NCI-H82 (cell line): ENCODE data around the gene TMEM200A.
"Not testable (repeated sequence)": the region's sequence is repeated elsewhere in the genome, so short reads cannot be mapped to it uniquely, and the experiment has no call there.

Source experiments
- DNase-seq: peaks from one replicate; lab custom pipeline; 2025; lab: John Stamatoyannopoulos, UW

Gene TMEM200A

DNA sequence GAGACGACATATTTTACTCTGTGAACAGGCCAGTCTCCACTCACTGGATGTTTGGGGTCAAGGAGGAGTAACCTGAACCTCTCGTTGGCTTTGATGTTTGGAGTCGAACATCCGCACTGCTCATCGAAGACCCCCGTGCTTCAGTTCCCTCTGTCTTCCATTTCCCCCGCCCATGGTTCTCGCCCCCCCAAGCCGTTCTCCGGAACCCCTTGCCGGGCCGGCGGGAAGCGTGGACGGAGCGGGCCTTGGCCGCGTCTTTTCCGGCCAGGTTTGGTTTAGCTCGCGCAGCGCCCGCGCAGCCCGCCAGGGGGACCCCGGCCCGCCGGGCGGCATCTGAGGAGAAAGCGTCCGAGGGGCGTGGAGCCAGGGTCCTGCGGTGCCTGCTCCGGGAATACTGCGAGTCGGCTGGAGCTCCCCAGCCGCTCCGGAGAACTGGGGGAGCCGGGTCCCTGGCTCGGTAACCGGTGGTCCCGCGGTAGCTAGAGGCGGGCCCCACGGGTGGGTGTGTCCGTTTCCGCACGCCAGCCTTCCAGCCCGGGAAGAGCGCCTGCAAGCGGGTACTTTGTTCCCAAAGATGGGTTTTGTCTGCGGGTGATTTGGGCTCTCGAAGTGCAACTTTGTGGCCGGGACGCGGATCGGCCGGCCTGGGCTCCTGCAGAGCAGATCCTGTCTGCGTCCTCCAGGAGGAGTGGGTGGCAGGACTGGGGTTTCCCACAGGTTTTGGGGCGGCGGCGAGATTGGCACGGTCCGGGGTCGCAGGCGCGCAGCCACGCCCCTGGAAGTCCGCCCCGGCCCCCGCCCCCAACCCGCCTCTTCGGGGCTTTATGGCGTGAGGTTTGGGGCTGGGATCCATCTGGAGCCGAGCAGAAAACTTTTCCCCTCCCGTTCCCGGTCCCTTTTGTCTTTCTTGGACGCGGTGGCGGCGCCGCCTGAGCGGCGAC lies at the start of gene TMEM200A:
Gene TMEM200A, plus strand, starts transcription at position 852 of the 941 bp plus-strand sequence. CDS start 74,406 bp downstream, outside the sequence.
- DNase-seq = peak; percentile 72

DNA sequence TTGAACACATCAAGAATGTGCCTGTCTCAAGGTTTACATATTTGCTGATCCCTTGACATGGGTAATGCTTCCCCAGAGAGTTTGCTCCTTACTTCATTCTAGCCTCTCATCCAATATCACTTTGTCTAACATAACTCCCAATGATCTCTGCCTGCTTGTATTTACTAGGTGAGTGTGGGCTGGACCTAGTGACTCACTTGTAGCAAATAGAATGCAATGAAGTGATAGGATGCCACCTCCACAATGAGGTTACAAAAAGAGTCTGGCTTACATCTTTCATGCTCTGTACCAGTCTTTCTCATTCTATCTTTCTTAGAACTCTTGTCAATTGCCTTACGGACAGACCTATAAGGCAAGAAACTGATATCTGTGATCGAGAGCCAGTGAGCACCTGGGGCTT lies 44.9 kb upstream of the TMEM200A start:
- no peak for DNase-seq

DNA sequence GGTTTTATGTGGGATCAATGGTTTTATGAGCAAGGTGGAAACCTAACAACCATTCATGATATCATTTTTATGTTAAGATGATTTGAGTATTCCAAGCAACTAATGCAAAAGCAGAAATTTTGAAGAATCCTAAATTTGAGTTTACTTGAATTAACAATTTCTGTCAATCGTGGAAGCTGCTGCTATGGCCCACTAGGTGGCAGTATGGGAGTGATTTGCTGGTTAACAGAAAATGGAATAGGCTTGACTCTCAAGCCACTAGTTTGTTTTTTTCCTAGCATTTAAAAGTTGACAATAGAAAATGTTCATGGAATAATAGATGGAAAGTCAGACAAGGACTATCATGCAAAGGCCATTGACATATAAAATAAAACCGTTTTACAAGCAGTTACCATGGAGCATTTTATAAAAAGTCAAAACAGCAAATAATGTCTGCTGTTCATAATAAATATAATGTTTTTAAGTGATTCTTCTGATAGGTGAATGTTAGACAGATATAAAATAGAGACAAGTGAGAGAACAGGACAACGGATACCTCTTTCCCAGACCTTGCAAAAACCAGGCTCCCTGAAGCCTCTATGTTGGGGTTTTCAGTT lies 43.0 kb upstream of the TMEM200A start:
- DNase-seq = peak; percentile 78

GRCh38 chr6:130324657-130325056 lies 41.2 kb upstream of the TMEM200A start:
- no peak for DNase-seq

DNA sequence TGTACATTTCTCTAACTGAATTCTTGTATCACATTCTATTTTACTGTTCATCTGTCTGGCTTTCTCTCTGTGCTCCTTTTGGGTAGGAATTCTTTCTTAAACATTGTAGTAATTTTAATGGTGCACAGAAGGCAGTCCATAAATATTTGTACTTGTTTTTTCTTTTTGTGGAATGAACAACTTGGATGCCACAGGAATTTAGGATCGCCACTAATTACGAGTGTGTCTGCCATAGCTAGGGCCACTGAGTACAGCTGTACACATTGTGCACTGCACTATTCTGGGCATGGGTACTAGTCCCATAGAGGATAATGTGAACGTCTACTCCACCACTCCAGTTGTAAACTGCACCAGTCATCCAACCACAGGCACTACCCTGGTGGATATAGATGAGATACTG lies 39.3 kb upstream of the TMEM200A start:
- no peak for DNase-seq

GRCh38 chr6:130337534-130337933 lies 28.3 kb upstream of the TMEM200A start:
- DNase-seq = no peak

DNA sequence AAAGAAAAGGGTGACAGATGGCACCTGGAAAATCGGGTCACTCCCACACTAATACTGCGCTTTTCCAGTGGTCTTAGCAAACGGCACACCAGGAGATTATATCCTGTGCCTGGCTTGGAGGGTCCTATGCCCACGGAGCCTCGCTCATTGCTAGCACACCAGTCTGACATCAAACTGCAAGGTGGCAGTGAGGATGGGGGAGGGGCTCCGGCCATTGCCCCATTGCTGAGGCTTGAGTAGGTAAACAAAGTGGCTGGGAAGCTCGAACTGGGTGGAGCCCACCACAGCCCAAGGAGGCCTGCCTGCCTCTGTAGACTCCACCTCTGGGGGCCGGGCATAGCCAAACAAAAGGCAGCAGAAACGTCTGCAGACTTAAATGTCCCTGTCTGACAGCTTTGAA lies 19.5 kb upstream of the TMEM200A start:
- not testable (repeated sequence) for DNase-seq

DNA sequence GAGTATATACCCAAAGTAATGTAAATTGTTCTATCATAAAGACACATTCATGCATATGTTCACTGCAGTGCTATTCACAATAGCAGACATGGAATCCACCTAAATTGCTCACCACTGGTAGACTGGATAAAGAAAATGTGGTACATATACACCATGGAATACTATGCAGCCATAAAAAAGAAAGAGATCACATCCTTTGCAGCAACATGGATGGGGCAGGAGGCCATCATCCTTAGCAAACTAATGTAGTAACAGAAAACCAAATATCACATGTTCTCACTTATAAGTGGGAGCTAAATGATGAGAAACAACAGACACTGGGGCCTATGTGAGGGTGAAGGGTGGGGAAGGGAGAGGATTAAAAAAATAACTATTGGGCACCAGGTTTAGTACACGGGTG lies 11.5 kb upstream of the TMEM200A start:
- no peak for DNase-seq

GRCh38 chr6:130355572-130355971 lies 10.2 kb upstream of the TMEM200A start:
- no peak for DNase-seq

DNA sequence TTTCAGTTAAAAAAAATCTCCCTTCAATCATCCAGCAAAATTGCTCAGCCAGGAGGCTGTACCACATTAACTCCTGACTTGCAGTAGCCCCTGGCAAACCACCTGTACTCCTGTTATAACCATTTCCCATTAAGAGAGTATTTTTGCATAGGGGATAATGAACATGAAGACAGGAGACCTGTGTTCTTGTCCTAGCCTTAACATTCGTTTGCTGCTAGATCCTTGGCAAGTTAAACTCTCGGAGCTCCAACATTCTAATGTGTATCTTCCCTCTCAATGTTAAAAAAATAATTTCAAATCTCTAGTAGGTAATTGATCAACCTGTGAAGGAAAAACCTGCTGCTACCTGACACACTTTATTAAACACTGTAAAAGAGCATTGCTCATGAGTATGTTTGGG lies 8.4 kb upstream of the TMEM200A start:
- no peak for DNase-seq

DNA sequence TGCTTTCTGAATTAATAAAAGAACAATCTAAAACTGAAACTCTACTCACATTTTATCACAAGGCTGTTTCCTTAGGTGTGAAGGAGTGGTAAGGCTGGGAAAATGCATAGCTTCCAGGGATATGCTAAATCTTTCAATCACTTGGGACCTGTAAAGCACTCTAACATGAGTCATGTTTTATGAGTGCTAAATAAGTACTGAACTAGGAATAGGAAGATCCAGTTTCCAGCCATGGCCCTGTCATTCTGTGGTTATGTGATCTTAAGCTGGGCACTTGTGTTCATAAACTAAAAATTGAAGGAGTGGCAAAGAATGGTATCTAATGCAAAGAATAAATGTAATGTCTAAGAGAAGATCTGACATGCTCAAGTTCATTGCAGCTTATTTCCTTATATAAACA lies 6.1 kb upstream of the TMEM200A start:
- DNase-seq = no peak

GRCh38 chr6:130362128-130362527 lies 3.7 kb upstream of the TMEM200A start:
- no peak for DNase-seq

DNA sequence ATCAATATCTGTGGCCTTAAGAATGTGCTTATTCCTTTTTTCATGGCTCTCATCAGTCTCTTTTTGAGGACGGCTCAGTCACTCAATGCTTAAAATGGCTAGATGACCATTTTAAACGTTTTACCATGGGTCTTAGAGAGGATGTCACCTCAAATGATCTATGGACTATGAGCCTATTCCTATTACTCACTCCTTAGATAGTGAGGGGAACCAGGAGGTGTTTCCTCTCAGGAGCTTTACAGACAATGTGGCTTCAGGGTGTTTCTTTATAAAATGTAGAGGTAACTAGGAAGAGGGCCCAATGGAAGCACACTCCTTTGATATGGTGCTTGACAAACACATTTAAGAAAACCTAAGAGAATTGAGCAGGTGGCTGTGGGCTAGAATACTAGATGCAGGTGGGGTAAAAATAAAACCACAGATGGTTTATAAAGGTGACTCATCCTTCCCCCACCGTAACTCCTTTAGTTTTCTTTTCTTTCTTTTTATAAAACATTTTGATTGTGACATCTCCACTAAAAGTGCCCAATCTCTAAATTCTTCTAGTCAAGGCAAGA lies 1.5 kb upstream of the TMEM200A start:
- DNase-seq = no peak

GRCh38 chr6:130366107-130367005 lies 539 bp downstream of the TMEM200A start:
- DNase-seq = no peak

GRCh38 chr6:130367767-130368166 lies 1.9 kb downstream of the TMEM200A start:
- DNase-seq = no peak

GRCh38 chr6:130368576-130368975 lies 2.8 kb downstream of the TMEM200A start:
- DNase-seq = no peak

DNA sequence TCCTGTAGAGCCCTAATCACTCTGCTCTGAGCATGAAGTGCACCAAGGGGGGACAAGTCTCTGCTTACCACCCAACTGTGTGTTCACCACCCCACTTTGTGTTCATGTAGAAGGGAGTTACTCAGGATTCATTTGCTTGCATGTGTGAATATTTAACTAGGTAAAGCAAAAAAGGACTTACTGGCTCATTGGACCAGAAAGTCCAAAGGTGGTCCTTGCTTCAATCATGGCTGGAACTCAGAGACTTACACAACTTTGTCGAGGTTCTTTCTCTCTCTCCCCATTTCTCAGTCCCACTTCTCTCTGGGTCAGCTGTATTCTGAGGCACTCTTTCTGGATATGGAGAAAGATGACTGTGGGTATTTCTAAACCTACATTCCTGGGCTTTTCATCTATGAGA lies 4.0 kb downstream of the TMEM200A start:
- no peak for DNase-seq

DNA sequence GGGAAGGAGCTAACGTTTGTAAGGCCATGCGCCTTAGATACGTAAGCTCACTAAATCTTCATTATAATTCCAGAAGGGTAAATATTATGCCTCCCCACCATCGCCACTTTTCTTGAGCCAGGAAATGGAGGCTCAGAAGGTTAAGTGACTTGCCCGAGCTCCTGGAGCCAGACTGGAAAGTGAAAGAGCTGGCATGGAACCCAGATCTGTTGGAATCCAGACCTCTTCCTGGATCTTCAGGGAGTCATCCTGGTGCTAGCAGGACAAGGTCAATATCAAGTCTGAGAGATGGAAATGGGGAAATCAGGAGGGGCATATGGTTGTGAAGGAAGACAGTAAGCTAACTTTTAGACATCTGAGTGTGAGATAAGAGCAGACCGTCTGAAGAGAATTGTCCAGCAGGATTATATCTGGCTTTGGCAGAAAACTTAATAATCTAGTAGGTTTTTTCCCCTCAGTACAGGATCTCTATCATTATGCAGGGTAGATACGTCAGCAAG lies 6.2 kb downstream of the TMEM200A start:
- no peak for DNase-seq

GRCh38 chr6:130372786-130373185 lies 7.0 kb downstream of the TMEM200A start:
- no peak for DNase-seq

DNA sequence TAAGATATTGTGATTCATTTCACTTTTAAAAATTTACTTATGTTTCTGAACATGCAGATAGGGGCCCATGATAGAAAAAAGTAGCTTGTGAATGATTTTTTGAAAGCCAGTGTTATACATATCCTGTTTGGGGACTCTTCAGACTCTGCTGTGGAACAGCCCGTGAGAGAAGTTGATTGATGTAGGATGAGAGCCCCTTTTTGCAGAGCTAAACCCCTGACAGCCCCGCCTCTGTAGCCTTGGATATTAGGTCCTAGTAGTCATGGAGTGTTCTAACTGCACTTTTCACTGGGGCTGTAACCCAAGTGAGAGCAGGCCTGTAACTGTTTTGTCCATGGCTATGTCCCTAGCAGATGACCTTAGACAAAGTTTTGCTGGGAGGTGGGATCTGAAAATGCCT lies 8.2 kb downstream of the TMEM200A start:
- no peak for DNase-seq

DNA sequence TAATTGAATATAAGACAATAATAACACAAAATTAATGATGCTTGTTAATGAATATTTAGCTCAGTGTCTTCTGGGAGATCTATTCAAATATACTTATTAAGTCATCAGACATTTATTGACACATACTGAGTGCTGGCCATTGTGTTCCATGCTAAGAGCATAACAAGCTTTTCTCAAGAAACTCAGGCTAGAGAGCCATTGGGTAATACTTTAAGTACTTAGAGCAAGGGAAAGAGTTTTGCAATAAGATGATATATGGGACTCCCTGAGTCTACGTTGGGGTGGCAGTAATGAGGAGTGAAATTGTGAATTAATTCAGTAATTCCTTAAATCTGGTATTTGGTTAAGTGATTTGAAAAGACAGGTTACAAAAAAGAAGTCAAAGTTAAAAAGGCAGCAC lies 11.1 kb downstream of the TMEM200A start:
- no peak for DNase-seq

DNA sequence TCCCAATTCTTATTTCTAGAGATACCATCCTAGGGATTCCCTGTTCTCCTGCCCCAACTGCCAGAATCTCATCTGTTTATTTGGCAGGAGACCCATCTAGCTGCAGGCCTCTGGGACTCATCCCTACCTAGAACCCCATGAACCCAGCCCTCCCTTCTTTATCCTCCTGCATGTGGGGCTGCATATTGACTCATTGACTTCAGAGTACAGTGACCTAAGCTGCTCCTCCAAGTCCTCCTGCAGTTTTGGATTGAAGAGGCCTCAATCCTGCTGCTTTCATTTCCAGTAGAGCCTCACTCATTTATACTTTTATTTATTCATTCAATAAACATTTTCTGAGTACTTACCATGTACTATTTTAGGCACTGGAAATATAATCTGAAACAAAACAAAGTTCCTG lies 11.6 kb downstream of the TMEM200A start:
- DNase-seq = no peak
